HAP-1 (cell line): ENCODE measurements around the gene FAM171A1.
A peak's percentile ranks its signal among the peaks of the same experiment; 100 is the strongest.

ENCODE experiments used
- DNase-seq, 2 experiments: peaks; one replicate each; pipeline ENCODE4 v3.0.0-alpha.2; 2016 to 2020; ENCODE audit warnings: low spot score in 2 of 2
- H3K27me3 ChIP-seq: fragments of 250-450 bp; sonication (Bioruptor Pico); 2 replicates; pipeline ENCODE4 v1.5.1; 2020; ENCODE audit warnings: low read depth, mild to moderate bottlenecking, moderate library complexity
- H3K36me3 ChIP-seq: fragments of 250-450 bp; sonication (Bioruptor Pico); replicated peaks from 2 replicates; pipeline ENCODE4 v1.5.1; 2020; ENCODE audit warnings: mild to moderate bottlenecking
- H3K4me1 ChIP-seq: fragments of 250-450 bp; sonication (Bioruptor Pico); 2 replicates; pipeline ENCODE4 v1.5.1; 2020; ENCODE audit warnings: mild to moderate bottlenecking
- H3K4me3 ChIP-seq: fragments of 250-450 bp; sonication (Bioruptor Pico); 2 replicates; pipeline ENCODE4 v1.5.1; 2020; ENCODE audit warnings: mild to moderate bottlenecking, moderate library complexity
- H3K9me3 ChIP-seq: fragments of 250-450 bp; sonication (Bioruptor Pico); 2 replicates; pipeline ENCODE4 v1.5.1; 2020; ENCODE audit warnings: mild to moderate bottlenecking, moderate library complexity
- in situ Hi-C: fragments of 300-500 bp; cut with MboI; formaldehyde crosslinking; loops from 3 replicates; pipeline ENCODE4 v1.14.3; 2020; ENCODE audit warnings: low sequenced_read_pairs, inconsistent platforms, mixed read lengths

The FAM171A1 gene

GRCh38 chr10:15263657-15264323 is 107.3 kb downstream of the FAM171A1 start:
- Histone ChIP-seq H3K27me3 (no peaks in the 10 kb centered on the region), H3K9me3 (no peaks in the 10 kb centered on the region), H3K4me3 (no peak overlapping the region), H3K36me3 (no peaks in the 10 kb centered on the region), H3K4me1 (no peaks in the 10 kb centered on the region)
- no peak for DNase-seq
- in situ Hi-C loops = no loop called here

- H3K9me3 ChIP-seq = no peaks in the 10 kb centered on the region
- in situ Hi-C loops = no loop called here
Observed at GRCh38 chr10:15262036-15262713, 108.9 kb downstream of the FAM171A1 start.

DNA sequence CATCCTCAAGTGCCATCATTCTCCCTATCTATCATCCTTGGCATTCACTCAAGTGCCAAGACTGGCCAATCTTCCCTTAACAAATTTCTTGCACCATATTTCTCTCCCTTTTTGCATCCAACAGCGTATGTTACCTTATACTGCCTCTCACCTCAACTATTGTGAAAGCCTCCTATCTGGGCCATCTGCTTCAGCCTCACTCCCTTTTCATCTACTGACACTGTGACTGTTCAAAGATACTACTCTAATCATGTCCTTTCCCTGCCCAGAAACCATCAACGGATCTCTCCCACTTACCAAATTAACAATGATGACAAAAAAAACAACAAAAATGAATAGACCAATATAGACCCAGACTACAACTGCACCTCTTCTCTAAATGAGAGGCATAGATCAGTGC is 112.0 kb downstream of the FAM171A1 start:
- no peak for DNase-seq
- Histone ChIP-seq H3K27me3 (no peaks in the 10 kb centered on the region), H3K36me3 (no peaks in the 10 kb centered on the region), H3K9me3 (no peaks in the 10 kb centered on the region), H3K4me1 (peaks cover 11% of the 10 kb centered on the region), H3K4me3 (no peak overlapping the region)
- in situ Hi-C loops = no loop called here

More at GRCh38 chr10:15262036-15262713, 108.9 kb downstream of the FAM171A1 start:
- H3K4me3 ChIP-seq = no peak overlapping the region
- no peaks in the 10 kb centered on the region for H3K27me3 ChIP-seq
- DNase-seq = no peak
- H3K36me3 ChIP-seq = no peaks in the 10 kb centered on the region
- no peaks in the 10 kb centered on the region for H3K4me1 ChIP-seq

- peaks cover 11% of the 10 kb centered on the region for H3K4me1 ChIP-seq
- no peaks in the 10 kb centered on the region for H3K9me3 ChIP-seq
- no peaks in the 10 kb centered on the region for H3K27me3 ChIP-seq
- DNase-seq = no peak
- in situ Hi-C loops = no loop called here
- no peak overlapping the region for H3K4me3 ChIP-seq
- no peaks in the 10 kb centered on the region for H3K36me3 ChIP-seq
Observed at GRCh38 chr10:15258255-15258654, 112.8 kb downstream of the FAM171A1 start.

- in situ Hi-C loops = no loop called here
- no peak for DNase-seq
- Histone ChIP-seq H3K4me1 (peaks cover 11% of the 10 kb centered on the region), H3K27me3 (no peaks in the 10 kb centered on the region), H3K9me3 (no peaks in the 10 kb centered on the region), H3K36me3 (no peaks in the 10 kb centered on the region), H3K4me3 (no peak overlapping the region)
Observed at GRCh38 chr10:15255961-15256360, 115.1 kb downstream of the FAM171A1 start.

DNA sequence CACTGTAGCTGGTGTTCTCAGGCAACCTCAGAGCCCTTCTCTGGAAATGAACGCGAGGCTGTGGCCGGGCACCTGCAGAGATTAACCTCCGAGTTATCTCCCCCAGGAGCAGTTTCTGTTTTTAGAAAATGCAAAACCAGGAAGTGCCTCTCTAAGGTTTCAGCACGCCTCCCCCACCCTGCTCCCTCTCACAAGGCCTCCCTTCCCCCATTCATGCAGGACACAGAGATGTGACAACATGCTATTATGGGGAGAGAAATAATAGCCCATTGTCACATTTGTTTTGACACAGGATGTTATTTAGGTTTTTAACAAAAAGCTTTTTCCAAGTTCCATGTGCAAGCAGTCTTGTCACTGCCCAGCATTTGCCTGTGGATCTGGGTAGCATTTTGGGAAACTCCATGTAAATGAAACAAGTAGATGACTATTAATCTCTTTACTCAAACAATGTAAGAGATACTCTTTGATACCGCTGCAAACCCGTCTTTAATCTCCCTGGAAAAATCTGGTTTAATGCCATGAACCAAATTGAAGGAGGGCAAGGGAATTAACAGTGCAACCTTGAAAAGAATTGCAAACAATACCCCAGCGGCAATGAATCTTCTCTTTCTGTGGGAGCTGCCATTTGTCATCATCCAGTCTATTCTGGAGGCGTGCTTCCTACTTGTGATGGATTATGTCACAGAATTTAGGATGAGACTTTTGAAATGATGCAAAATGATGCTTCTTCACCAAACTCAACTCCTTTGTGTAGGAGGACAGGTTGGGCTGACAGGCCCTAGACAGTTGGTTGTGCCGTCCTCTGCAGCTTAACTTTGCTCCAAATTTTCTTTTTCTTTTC is 116.1 kb downstream of the FAM171A1 start:
- no peaks in the 10 kb centered on the region for H3K36me3 ChIP-seq
- peak; percentile 72 to 76 for DNase-seq
- no peaks in the 10 kb centered on the region for H3K27me3 ChIP-seq
- H3K9me3 ChIP-seq = no peaks in the 10 kb centered on the region
- H3K4me3 ChIP-seq = no peak overlapping the region
- in situ Hi-C loops = no loop called here
- H3K4me1 ChIP-seq = peaks cover 11% of the 10 kb centered on the region

GRCh38 chr10:15253951-15254807 is 116.9 kb downstream of the FAM171A1 start:
- Histone ChIP-seq H3K4me3 (no peak overlapping the region), H3K4me1 (peaks cover 16% of the 10 kb centered on the region), H3K27me3 (no peaks in the 10 kb centered on the region), H3K36me3 (no peaks in the 10 kb centered on the region), H3K9me3 (no peaks in the 10 kb centered on the region)
- in situ Hi-C loops = no loop called here
- DNase-seq = no peak

DNA sequence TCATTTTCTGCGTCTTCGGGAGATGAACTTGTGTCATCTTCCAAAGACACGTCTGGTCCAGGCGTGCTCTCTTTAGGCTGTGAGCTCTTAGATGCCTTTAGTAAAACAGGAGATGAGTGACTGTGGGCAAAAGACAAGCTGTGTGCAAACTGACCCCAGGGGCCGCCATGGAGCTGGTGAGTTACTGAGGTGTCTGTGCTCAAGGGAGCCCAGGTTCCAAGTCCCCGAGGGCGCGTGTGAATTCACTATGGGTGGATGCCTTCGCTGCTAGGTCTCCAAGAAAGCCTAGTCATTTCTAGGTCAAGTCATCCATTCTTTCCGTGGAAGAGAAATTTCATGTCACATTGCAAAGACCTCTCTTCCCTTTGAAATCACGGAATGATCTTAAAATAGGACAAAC is 118.7 kb downstream of the FAM171A1 start:
- H3K4me3 ChIP-seq = no peak overlapping the region
- peaks cover 18% of the 10 kb centered on the region for H3K4me1 ChIP-seq
- H3K27me3 ChIP-seq = no peaks in the 10 kb centered on the region
- no peaks in the 10 kb centered on the region for H3K36me3 ChIP-seq
- DNase-seq = no peak
- no peaks in the 10 kb centered on the region for H3K9me3 ChIP-seq
- in situ Hi-C loops = no loop called here

DNA sequence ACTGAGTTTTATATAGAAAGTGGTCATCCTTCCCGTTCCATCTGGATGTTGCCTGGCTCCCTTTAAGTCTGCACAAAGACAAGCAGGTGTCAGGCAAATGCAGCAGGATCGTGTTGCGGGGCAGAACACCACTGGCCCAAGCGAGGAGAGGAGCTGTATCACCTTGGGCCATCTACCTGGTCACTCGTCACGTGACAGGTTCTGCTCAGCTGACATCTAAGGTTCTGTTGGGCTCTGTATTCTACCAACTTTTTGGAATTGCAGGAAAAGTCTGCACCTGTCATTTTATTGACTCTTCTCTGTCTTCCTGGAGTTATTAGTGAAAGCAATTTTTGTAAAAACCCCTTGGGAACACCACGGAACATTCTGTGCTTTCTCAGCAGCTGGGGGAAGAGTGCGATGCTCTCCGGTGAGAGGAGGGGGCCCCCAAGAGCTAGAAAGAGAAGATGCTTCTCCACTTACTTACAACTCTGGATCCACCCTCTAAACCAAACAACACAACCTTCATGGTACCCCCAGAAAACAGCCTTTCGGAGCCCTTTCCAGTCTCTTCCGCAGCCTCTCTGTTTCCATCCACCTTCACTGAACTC is 119.2 kb downstream of the FAM171A1 start:
- in situ Hi-C loops = no loop called here
- H3K4me3 ChIP-seq = no peak overlapping the region
- no peaks in the 10 kb centered on the region for H3K27me3 ChIP-seq
- H3K4me1 ChIP-seq = peaks cover 18% of the 10 kb centered on the region
- no peaks in the 10 kb centered on the region for H3K9me3 ChIP-seq
- DNase-seq = no peak
- H3K36me3 ChIP-seq = no peaks in the 10 kb centered on the region; the same call in 1 of the 2 replicates

DNA sequence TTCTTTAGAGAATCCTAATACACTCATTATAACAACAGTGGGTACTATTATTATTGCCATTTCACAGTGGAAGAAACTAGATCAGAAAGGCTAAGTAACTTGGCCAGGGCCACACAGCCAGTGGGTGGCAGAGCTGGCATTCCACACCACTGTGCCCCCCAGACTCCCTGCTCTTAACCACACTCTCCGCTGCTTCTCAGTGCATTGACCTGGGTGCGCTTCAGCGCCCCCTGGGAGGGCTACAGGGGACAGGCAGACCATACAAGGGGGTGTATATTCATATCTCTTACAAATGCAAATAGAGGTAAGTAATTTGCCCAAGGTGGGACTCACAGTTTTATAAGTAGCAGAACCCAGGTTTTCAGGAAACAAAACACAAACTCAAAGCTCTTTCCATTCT is 125.6 kb downstream of the FAM171A1 start:
- in situ Hi-C loops = no loop called here
- Histone ChIP-seq H3K27me3 (no peaks in the 10 kb centered on the region), H3K36me3 (no peaks in the 10 kb centered on the region; the same call in 1 of the 2 replicates), H3K9me3 (no peaks in the 10 kb centered on the region), H3K4me3 (no peak overlapping the region), H3K4me1 (peaks cover 9% of the 10 kb centered on the region)
- peak; percentile 51 to 56 for DNase-seq

GRCh38 chr10:15244635-15245197 is 126.4 kb downstream of the FAM171A1 start:
- Histone ChIP-seq H3K36me3 (no peaks in the 10 kb centered on the region; the same call in 1 of the 2 replicates), H3K27me3 (no peaks in the 10 kb centered on the region), H3K4me3 (no peak overlapping the region), H3K4me1 (peaks cover 9% of the 10 kb centered on the region), H3K9me3 (no peaks in the 10 kb centered on the region)
- in situ Hi-C loops = no loop called here
- no peak for DNase-seq

DNA sequence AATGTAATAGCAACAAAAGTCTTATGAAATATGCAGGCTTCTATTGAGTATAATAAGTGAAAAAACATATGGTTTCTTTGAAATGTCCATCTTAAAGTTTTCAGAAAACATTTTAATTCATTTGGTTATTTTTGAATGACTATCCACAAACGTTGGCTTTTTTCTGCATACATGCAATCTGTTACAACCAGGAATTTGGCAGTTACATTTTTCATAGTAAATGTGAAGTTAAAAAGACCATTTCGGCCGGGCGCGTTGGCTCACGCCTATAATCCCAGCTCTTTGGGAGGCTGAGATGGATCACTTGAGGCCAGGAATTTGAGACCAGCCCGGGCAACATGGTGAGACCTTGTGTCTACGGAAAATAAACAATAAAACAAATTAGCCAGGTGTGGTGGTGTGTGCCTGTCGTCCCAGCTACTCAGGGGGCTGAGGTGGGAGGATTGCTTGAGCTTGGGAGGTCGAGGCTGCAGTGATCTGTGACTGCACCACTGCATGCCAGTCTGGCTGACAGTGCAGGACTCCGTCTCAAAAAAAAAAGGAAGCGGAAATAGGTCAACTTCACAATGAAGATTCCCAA is 128.7 kb downstream of the FAM171A1 start:
- Histone ChIP-seq H3K4me1 (peaks cover 2% of the 10 kb centered on the region; the same call in 1 of the 2 replicates), H3K4me3 (no peak overlapping the region), H3K36me3 (no peaks in the 10 kb centered on the region; the same call in 1 of the 2 replicates), H3K9me3 (no peaks in the 10 kb centered on the region), H3K27me3 (no peaks in the 10 kb centered on the region)
- in situ Hi-C loops = no loop called here
- no peak for DNase-seq
